HL-60 (cell line): ENCODE measurements around the gene RAB31.

Experiments
- DNase-seq, 2 experiments: peaks; one replicate each; pipeline ENCODE4 v3.0.0-alpha.2; 2010 to 2020; ENCODE audit warnings: low read depth in 1 of 2, low spot score in 1 of 2
- H3K27ac ChIP-seq: fragments of 250-450 bp; sonication (Bioruptor Pico); replicated peaks from 2 replicates; pipeline ENCODE4 v1.5.1; 2020; ENCODE audit warnings: mild to moderate bottlenecking, moderate library complexity
- H3K27me3 ChIP-seq: fragments of 250-450 bp; sonication (Bioruptor Pico); 2 replicates; pipeline ENCODE4 v1.5.1; 2021; ENCODE audit warnings: mild to moderate bottlenecking, moderate library complexity; ENCODE audit not compliant: insufficient read depth, poor library complexity, severe bottlenecking
- H3K4me3 ChIP-seq: replicated peaks from 2 replicates; pipeline ENCODE4 v1.5.1; 2011; ENCODE audit warnings: mild to moderate bottlenecking, control low read depth, low read length; ENCODE audit not compliant: insufficient read depth
- GABPA ChIP-seq: IDR thresholded peaks from 2 replicates; pipeline ENCODE4 v1.6.1; 2012; ENCODE audit warnings: low read depth
- POLR2AphosphoS5 ChIP-seq: IDR thresholded peaks from 2 replicates; pipeline ENCODE4 v1.6.1; 2012; ENCODE audit warnings: low read depth
- SPI1 ChIP-seq: IDR thresholded peaks from 2 replicates; pipeline ENCODE4 v1.6.1; 2012; ENCODE audit warnings: low read depth, mild to moderate bottlenecking, borderline replicate concordance
- TF ChIP-seq, protein P1 (sequence below): IDR thresholded peaks from 2 replicates; pipeline ENCODE4 v1.6.1; 2012; ENCODE audit warnings: low read depth; ENCODE audit not compliant: insufficient replicate concordance
- TF ChIP-seq, protein P2 (sequence below): IDR thresholded peaks from one replicate; pipeline ENCODE4 v1.5.1; 2011; ENCODE audit warnings: low read length, control low read depth, inconsistent platforms; ENCODE audit not compliant: insufficient read depth

The RAB31 gene

GRCh38 chr18:9876212-9876866 lies 168.2 kb downstream of the RAB31 start:
- Histone ChIP-seq H3K4me3 (no peak overlapping the region), H3K27ac (peak overlapping the region; percentile 39), H3K27me3 (no peaks in the 10 kb centered on the region)
- TF ChIP-seq POLR2AphosphoS5: no peak
- no peak for TF ChIP-seq SPI1
- TF ChIP-seq, protein P1, sequence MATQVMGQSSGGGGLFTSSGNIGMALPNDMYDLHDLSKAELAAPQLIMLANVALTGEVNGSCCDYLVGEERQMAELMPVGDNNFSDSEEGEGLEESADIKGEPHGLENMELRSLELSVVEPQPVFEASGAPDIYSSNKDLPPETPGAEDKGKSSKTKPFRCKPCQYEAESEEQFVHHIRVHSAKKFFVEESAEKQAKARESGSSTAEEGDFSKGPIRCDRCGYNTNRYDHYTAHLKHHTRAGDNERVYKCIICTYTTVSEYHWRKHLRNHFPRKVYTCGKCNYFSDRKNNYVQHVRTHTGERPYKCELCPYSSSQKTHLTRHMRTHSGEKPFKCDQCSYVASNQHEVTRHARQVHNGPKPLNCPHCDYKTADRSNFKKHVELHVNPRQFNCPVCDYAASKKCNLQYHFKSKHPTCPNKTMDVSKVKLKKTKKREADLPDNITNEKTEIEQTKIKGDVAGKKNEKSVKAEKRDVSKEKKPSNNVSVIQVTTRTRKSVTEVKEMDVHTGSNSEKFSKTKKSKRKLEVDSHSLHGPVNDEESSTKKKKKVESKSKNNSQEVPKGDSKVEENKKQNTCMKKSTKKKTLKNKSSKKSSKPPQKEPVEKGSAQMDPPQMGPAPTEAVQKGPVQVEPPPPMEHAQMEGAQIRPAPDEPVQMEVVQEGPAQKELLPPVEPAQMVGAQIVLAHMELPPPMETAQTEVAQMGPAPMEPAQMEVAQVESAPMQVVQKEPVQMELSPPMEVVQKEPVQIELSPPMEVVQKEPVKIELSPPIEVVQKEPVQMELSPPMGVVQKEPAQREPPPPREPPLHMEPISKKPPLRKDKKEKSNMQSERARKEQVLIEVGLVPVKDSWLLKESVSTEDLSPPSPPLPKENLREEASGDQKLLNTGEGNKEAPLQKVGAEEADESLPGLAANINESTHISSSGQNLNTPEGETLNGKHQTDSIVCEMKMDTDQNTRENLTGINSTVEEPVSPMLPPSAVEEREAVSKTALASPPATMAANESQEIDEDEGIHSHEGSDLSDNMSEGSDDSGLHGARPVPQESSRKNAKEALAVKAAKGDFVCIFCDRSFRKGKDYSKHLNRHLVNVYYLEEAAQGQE: no peak
- no peak for TF ChIP-seq GABPA
- DNase-seq: no peak

GRCh38 chr18:9876867-9877654 lies 169.0 kb downstream of the RAB31 start:
- Histone ChIP-seq H3K4me3 (no peak overlapping the region), H3K27ac (peak overlapping the region; percentile 39), H3K27me3 (no peaks in the 10 kb centered on the region)
- TF ChIP-seq GABPA (no peak), SPI1 (no peak), POLR2AphosphoS5 (no peak)
- TF ChIP-seq, protein P1: no peak
- TF ChIP-seq, protein P2, sequence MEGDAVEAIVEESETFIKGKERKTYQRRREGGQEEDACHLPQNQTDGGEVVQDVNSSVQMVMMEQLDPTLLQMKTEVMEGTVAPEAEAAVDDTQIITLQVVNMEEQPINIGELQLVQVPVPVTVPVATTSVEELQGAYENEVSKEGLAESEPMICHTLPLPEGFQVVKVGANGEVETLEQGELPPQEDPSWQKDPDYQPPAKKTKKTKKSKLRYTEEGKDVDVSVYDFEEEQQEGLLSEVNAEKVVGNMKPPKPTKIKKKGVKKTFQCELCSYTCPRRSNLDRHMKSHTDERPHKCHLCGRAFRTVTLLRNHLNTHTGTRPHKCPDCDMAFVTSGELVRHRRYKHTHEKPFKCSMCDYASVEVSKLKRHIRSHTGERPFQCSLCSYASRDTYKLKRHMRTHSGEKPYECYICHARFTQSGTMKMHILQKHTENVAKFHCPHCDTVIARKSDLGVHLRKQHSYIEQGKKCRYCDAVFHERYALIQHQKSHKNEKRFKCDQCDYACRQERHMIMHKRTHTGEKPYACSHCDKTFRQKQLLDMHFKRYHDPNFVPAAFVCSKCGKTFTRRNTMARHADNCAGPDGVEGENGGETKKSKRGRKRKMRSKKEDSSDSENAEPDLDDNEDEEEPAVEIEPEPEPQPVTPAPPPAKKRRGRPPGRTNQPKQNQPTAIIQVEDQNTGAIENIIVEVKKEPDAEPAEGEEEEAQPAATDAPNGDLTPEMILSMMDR: no peak
- peak in 1 of 2 experiments; percentile 24 for DNase-seq

GRCh38 chr18:9877655-9878014 lies 169.5 kb downstream of the RAB31 start:
- H3K4me3 ChIP-seq: no peak overlapping the region
- no peaks in the 10 kb centered on the region for H3K27me3 ChIP-seq
- DNase-seq: no peak
- peak overlapping the region; percentile 39; the same call in 1 of the 2 replicates for H3K27ac ChIP-seq
- TF ChIP-seq GABPA (no peak), POLR2AphosphoS5 (no peak), SPI1 (no peak)
- TF ChIP-seq, protein P1: no peak
- TF ChIP-seq, protein P2: no peak
